NT2/D1 (cell line): Measurements from ENCODE around the gene CACNA1C.

Experiments used
- SUZ12 ChIP-seq: IDR thresholded peaks from 2 replicates; pipeline ENCODE4 v1.6.1; 2011; ENCODE audit not compliant: insufficient read length, insufficient read depth; ENCODE audit errors: extremely low read depth
- YY1 ChIP-seq: IDR thresholded peaks from 2 replicates; pipeline ENCODE4 v1.6.1; 2011; ENCODE audit not compliant: insufficient read length, insufficient read depth
- ZNF274 ChIP-seq: IDR thresholded peaks from 2 replicates; pipeline ENCODE4 v1.6.1; 2011; ENCODE audit warnings: mild to moderate bottlenecking, low read depth, low read length

- TF ChIP-seq SUZ12, result no peak
- no peak for TF ChIP-seq YY1
- no peak for TF ChIP-seq ZNF274
Measured at GRCh38 chr12:2312175-2312574, 259.4 kb downstream of the CACNA1C start.
